Activated T-cell treated with anti-CD3 and anti-CD28 coated beads, Interleukin-2, amount 50 U/mL, for 48 hours (primary cell): ENCODE results near the gene USP6.
"Not testable (repeated sequence)": the region's sequence is repeated elsewhere in the genome, so short reads cannot be mapped to it uniquely, and the experiment has no call there.

ENCODE experiments used
- DNase-seq, 2 experiments: peaks; one replicate each; pipeline ENCODE4 v3.0.0-alpha.2; 2020

USP6 gene

GRCh38 chr17:5115673-5116651 lies at the start of gene USP6:
TSS of gene USP6 (plus strand) at chr17:5116032. CDS start at chr17:5130368, 14,336 bp downstream.
- DNase-seq: no peak

GRCh38 chr17:5068236-5068635 lies 47.6 kb upstream of the USP6 start:
- DNase-seq: no peak

DNA sequence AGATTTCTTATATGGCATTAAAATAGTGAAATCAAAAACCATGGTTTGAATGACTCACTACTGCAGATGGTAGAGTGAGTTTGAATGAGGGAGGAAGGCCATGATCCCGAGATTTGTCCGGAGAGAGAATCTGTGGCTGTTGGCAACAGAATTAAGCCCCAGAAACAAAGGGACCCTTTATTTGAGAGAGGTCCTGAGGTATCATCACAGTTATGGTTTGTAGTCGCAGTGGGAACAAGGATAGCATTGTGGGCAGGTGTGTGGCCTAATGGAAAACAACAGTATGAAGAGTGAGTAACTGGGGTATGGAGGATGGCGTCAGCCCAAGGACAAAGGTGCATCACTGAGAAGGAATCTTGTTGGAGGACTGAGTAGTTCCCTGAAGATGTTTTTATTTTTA lies 46.1 kb upstream of the USP6 start:
- DNase-seq: no peak

DNA sequence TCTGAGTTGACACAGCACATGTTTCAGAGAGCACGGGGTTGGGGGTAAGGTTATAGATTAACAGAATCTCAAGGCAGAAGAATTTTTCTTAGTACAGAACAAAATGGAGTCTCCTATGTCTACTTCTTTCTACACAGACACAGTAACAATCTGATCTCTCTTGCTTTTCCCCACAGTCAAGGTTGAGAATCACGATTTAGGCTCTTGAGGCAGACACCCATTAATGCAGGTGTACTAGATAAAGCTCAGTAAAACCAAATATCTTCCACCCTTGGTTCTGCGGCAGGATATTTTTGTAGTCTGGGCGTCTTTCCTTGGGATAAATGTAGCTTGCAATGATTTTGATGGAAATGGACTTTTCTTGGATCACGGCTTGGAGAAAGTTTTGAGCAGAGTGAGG lies 40.4 kb upstream of the USP6 start:
- not testable (repeated sequence) for DNase-seq

DNA sequence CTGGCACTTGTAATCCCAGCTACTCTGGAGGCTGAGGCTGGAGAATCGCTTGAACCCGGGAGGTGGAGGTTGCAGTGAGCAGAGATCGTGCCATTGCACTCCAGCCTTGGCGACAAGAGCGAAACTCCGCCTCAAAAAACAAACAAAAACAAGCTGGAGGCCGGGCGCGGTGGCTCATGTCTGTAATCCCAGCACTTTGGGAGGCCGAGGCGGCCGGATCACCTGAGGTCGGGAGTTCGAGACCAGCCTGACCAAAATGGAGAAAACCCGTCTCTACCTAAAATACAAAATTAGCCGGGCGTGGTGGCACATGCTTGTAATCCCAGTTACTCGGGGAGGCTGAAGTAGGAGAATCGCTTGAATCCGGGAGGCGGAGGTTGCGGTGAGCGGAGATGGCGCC lies 38.6 kb upstream of the USP6 start:
- DNase-seq: not testable (repeated sequence)

- DNase-seq: no peak
Measured at GRCh38 chr17:5077781-5078105, 38.1 kb upstream of the USP6 start.

DNA sequence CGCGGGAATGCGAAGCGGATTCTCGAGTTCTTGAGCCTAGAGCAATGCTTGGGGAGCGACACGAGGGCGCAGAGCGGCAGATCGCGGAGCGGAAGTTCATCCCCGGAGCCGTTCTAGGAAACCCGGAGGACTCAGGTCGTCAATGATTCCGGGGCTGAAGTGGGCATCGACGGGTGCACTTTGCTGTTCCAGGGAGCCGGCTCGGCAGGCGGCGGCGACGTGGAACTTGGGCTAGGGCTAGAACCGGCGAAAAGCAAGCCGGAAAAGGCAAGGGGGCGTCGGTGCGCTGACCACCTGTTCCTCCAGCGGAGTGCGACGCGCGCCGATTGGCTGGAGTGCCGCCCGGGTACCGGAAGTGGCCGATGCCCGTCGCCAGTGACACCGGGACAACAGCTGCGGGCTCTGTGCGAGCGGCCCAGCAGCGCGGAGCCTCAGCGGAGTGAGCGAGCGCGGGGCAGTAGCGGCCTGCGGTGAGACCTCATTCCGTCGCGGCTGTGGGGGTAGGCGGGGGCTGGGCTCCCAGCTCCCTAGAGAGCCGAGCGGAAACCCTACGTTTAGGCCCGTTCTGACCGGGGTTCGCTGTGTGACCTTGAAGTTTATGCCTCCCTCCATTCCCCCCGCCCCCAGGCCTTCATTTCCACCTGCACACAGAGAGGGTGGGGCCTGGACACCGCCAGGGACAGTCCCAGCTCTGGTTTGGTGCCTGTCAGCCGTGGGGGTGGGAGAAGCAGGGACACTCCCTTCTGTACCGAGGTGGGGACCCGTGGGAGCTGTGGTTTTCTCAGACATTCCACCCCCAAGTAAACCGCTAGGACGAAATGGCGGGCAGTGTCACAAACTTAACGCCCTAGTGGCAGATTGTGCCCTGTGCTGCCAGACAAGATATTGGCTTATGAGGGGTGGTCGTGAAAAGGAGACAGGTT lies 37.5 kb upstream of the USP6 start, which contains the start of gene ZFP3:
ZFP3 (plus strand) TSS at position 362 of the 923 bp plus-strand sequence. CDS start 13,038 bp downstream, outside the sequence.
- peak; percentile 85 to 87 for DNase-seq

DNA sequence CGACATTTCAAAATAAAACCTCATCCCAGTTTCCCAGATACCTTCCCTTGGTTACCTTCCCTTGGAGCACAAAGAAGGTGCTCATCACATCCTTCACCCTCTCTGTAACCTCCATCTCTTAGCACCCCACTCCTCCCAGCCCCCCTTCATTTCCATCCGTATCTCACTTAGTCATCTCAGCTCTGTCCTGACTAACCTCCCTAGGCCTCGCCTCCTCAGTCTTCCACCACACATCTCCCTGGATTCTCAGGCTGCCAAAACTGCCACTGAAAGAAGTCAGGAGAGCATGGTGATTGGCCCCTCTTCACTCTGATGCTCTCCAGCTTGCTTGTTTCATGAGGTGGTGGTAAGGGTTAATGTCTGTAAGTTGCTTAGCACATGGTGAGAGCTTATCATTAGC lies 35.2 kb upstream of the USP6 start:
- DNase-seq: no peak

GRCh38 chr17:5092218-5093010 lies 23.4 kb upstream of the USP6 start:
- DNase-seq: no peak

- DNase-seq: no peak
Measured at GRCh38 chr17:5096731-5097100, 19.1 kb upstream of the USP6 start.

- DNase-seq: peak in 1 of 2 experiments; percentile 52
Measured at GRCh38 chr17:5097101-5097834, 18.6 kb upstream of the USP6 start.

GRCh38 chr17:5099271-5099670 lies 16.6 kb upstream of the USP6 start:
- no peak for DNase-seq

DNA sequence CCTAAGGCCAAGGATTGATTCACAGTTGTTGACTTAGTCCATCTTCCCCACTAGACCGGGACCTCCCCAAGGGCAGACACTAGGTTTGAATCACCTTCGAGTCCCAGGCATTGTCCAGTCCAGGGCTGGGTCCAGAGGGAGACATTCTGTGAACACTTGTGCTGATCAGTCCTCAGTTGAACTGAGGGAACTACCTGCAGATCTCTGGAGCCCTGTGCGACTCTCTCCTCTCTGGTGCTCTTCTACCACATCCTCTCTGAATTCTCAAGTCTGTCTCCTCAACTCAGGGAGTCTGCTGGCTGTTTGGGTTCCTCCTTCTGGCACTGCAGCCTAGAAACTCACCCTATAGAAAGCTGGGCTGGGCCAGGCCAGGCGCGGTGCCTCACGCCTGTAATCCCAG lies 15.0 kb upstream of the USP6 start:
- no peak for DNase-seq

DNA sequence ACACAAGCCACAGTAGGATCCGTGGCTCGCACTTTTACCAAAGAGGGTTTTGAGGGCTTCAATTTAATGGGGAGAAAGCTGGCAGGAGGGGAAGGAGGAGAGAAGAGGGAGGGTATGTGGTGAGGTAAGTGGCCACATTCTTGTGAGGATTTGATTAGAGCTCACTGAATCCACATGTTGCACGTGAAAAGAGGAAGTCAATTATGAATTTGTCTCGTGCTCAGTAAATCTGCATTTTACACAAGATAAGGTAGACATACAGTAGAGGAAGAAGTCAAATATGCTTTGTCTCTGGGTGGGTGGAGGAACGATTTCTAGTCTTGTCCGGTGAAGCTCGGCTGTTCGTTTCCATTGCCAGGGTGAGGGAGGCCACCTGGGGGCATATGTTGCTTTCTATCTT lies 5.0 kb upstream of the USP6 start:
- no peak for DNase-seq

DNA sequence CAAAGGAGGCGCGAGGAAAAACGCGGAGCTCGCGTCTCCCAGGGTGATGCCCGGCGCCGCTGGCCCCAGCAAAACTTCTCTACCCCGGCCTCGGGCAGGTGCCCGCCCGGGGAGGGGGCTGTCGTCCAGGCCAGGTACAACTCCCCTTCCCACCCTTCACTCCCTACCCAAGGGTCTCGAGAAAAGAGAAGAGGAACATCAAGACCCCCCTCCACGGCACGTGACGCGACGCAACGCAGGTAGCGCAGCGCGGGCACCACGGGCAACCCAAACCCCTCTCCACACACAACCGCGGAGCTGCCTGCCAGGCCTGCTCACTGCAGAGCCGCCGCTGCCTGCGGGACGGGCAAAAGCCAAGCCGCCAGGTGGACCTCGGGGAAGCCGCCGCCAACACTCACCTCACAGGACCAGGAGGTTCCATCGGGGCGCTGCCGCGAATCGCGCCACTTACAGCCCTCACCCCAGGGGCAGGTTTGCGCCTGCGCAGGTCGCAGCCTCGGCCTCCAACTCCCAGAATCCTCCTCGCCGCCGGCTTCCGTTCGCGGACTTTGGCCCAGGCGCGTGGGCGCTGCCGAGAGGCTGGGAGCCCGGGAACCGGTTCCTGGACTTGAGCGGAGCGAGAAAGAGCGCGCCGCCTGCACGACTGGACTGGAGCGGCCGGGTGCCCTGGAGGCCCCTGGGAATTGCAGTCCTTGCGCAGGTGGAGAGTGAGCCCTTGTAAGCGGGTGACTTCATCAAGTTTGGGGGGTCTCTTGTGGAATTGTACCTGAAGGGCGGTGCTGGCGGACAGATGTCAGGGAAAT lies 4.2 kb upstream of the USP6 start, which contains the start of gene ZNF232:
ZNF232 (minus strand) TSS at position 477 of the 803 bp plus-strand sequence; CDS start at position 421, 56 bp downstream.
- peak; percentile 95 to 96 for DNase-seq

GRCh38 chr17:5118219-5118618 lies 2.4 kb downstream of the USP6 start:
- DNase-seq: no peak

DNA sequence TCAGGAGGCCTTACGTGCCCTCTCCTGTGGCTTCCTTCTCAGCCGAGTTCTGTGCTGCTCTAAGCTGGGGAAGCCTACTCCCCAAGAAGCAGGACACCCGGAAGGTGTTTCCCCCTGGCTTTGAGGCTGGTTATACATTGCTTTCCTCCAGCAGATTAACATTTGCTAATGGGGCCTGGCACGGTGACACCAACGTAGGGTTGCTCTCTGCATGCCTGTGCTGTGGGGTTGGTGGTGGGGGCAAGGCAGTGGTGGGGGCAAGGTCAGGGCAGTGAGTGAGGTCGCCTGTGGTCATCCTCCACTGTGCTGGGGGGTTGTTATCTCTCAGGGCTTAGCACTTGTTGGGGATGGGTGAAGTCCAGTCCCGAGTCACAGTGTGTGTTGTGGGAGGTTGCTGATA lies 4.2 kb downstream of the USP6 start:
- no peak for DNase-seq

DNA sequence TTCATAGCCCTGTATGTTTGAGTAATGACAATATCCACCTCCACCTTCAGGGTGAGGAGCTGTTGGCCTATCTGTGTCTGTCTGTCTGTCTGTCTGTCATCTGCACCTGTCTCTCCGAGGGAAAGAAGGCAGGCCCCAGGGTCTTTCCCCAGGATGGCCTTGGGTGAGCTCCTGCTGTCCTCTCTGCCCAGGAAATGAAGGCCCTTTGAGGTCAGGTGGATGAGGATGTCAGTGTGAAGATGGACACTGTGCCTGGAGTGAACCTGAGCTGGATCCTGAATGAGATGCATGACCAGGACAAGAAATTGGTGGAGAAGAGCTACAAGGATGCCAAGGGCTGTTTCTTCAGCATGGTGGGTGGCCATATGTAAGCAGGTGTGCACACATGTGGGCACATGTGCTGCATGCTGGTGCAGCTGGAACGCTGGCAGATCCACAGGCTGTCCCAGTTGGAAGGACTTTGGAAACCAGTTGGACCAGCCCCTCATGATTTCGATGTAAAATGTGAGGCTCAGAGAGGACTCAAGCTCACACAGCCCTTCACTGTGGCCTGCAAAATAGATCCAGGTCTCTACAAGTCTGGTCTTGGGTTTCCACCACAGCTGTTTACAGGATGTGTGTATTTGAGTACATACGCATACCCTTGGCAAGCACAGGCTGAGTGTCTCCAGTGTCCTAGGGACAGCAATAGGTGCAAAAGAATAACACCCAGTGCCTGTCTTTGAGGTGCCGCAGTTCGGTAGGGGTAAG lies 4.8 kb downstream of the USP6 start:
- not testable (repeated sequence) for DNase-seq

DNA sequence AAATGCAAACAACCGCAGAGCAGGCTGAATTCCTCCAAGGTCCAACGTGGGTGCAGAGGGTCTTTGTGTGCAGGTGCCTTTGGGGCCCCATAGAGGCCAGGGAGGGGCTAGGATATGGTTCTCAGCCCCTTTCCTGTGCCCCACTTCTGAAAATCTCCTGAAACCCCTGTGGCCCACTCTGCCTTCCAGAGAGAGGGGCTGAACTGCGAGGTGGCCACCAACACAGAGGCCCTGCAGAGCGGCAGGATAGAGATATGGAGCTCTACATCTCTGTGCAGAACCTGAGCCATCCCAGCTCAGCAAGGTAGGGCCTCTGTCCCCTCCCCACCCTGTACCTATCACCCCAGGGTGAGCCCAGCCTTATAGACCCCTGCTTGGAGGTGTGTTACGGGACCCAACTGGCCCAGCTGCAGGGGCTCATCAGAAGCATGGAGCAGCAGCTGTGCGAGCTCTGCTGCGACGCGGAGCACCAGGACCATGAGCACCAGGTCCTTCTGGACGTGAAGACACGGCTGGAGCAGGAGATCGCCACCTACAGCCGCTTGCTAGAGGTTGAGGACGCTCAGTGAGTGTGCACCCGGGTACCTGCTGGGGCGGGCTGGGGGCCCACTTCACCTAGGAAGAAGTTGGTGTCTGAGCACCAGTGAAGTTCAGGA lies 5.5 kb downstream of the USP6 start:
- DNase-seq: no peak

DNA sequence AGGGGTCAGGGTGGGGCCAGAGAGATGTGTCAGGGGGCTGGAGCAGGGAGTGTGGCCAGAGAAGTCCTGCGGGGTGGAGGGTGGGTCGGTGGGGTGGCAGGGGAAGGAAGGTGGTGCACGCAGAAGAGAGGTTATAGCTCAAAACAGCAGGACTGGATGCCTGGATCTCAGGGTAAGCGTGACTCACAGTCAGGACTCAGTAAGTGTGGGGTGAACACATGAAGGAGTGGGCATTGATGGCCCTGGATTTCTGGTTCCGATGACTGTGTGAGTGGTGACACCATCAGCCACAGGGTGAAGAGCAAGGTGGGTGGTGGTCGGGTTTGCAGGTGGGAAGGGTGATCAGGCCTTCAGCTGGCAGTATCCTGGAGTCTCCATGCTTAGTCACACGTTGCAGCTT lies 6.2 kb downstream of the USP6 start:
- not testable (repeated sequence) for DNase-seq
